ENCODE measurements around the gene UNC13B. TPM values are rescaled to one million over a fixed set of nuclear protein-coding genes. Genes with fewer than 3 reads are reported as not detected.
"Not testable (repeated sequence)": the region's sequence is repeated elsewhere in the genome, so short reads cannot be mapped to it uniquely, and the experiment has no call there.

Gene UNC13B
- total RNA-seq, 1 experiment from 2014 or later = 49.3 TPM

GRCh38 chr9:35152926-35153325, 8.9 kb upstream of the UNC13B start:
- peaks cover 23% of the 10 kb centered on the region for H3K9me3 Mint-ChIP-seq
- ATAC-seq (no peak), DNase-seq (ENCODE audit: low spot score) (no peak)
- ChIA-PET POLR2A (no interaction called here), CTCF (interaction anchor here (0.7 to 0.9 kb wide), 2 partner anchors 9 to 17 kb away, joined by 3 read pairs; partner anchors contain the start of gene UNC13B)
- no peak overlapping the region for H3K27ac Mint-ChIP-seq
- TF ChIP-seq ETV6 (CRISPR knock-in tag; IDR thresholded peaks at IDR 0.05) = no peak
- no peak for TF ChIP-seq MAX (CRISPR knock-in tag; IDR thresholded peaks at IDR 0.05)
- no peak for TF ChIP-seq GTF2I (CRISPR knock-in tag; conservative IDR thresholded peaks at IDR 0.05)
- no peak for TF ChIP-seq ZNF396 (CRISPR knock-in tag; IDR thresholded peaks at IDR 0.05; ENCODE audit: borderline replicate concordance)
- no peak for TF ChIP-seq ZNF263 (CRISPR knock-in tag; IDR thresholded peaks at IDR 0.05; ENCODE audit: low read depth)
- no peaks in the 10 kb centered on the region for H3K4me1 Mint-ChIP-seq
- H3K36me3 Mint-ChIP-seq = peaks cover 24% of the 10 kb centered on the region
- no peak overlapping the region for H3K4me3 Mint-ChIP-seq
- H3K27me3 Mint-ChIP-seq (ENCODE audit: low read depth) = peaks cover 5% of the 10 kb centered on the region

GRCh38 chr9:35156781-35157180, 5.0 kb upstream of the UNC13B start:
- H3K27me3 Mint-ChIP-seq (ENCODE audit: low read depth) = no peaks in the 10 kb centered on the region
- ChIA-PET CTCF (interaction anchor here (1.1 to 1.7 kb wide), 3 partner anchors 11 to 102 kb away, joined by 3 to 9 read pairs (median 5); no protein-coding TSS in a partner anchor), POLR2A (no interaction called here)
- H3K27ac Mint-ChIP-seq = peak overlapping the region; percentile 80; the same call in 1 of the 2 replicates
- no peak for TF ChIP-seq NFE2L1 (CRISPR knock-in tag; IDR thresholded peaks at IDR 0.05)
- no peak for TF ChIP-seq ZNF232 (CRISPR knock-in tag; IDR thresholded peaks at IDR 0.05)
- TF ChIP-seq USF1 (CRISPR knock-in tag; IDR thresholded peaks at IDR 0.05) = no peak
- TF ChIP-seq OVOL2 (CRISPR knock-in tag; IDR thresholded peaks at IDR 0.05; ENCODE audit: borderline replicate concordance) = no peak
- no peak for TF ChIP-seq ZNF317 (CRISPR knock-in tag; IDR thresholded peaks at IDR 0.05; ENCODE audit: borderline replicate concordance, low read depth)
- no peak for TF ChIP-seq EMX1 (CRISPR knock-in tag; IDR thresholded peaks at IDR 0.05)
- TF ChIP-seq JUN (CRISPR knock-in tag; IDR thresholded peaks at IDR 0.05) = no peak
- no peaks in the 10 kb centered on the region for H3K9me3 Mint-ChIP-seq
- ATAC-seq (no peak), DNase-seq (ENCODE audit: low spot score) (no peak)
- 0 out of 2 replicates have a peak, but pooled peaks cover 2% of the 10 kb centered on the region for H3K36me3 Mint-ChIP-seq
- no peak overlapping the region for H3K4me3 Mint-ChIP-seq
- peaks cover 18% of the 10 kb centered on the region for H3K4me1 Mint-ChIP-seq

- peaks cover 22% of the 10 kb centered on the region for H3K4me1 Mint-ChIP-seq
- not testable (repeated sequence) for H3K27me3 Mint-ChIP-seq (ENCODE audit: low read depth); ATAC-seq; H3K36me3 Mint-ChIP-seq; H3K9me3 Mint-ChIP-seq; DNase-seq (ENCODE audit: low spot score)
- H3K27ac Mint-ChIP-seq = peak overlapping the region; percentile 80; the same call in 1 of the 2 replicates
- ChIA-PET POLR2A (interaction anchor here (0.6 kb wide), 1 partner anchor 16 kb away, joined by 3 read pairs; no protein-coding TSS in a partner anchor), CTCF (interaction anchor here (1.2 to 1.7 kb wide), 4 partner anchors 10 to 124 kb away, joined by 3 to 9 read pairs (median 5); no protein-coding TSS in a partner anchor)
- peak overlapping the region; percentile 41 for H3K4me3 Mint-ChIP-seq
Observed at GRCh38 chr9:35157836-35158235, 4.0 kb upstream of the UNC13B start.

- H3K27ac Mint-ChIP-seq = peak overlapping the region; percentile 93
- ChIA-PET POLR2A (no interaction called here), CTCF (interaction anchor here (1.2 to 1.7 kb wide), 3 partner anchors 9 to 123 kb away, joined by 3 to 9 read pairs (median 5); no protein-coding TSS in a partner anchor)
- ATAC-seq = no peak
- no peak overlapping the region for H3K4me3 Mint-ChIP-seq
- no peaks in the 10 kb centered on the region for H3K27me3 Mint-ChIP-seq (ENCODE audit: low read depth)
- DNase-seq (ENCODE audit: low spot score) = no peak
- H3K36me3 Mint-ChIP-seq = 0 out of 2 replicates have a peak, but pooled peaks cover 2% of the 10 kb centered on the region
- H3K4me1 Mint-ChIP-seq = peaks cover 31% of the 10 kb centered on the region
- H3K9me3 Mint-ChIP-seq = no peaks in the 10 kb centered on the region
- TF ChIP-seq IRF1 (CRISPR knock-in tag; IDR thresholded peaks at IDR 0.05) = no peak
- TF ChIP-seq ZNF532 (CRISPR knock-in tag; IDR thresholded peaks at IDR 0.05; ENCODE audit: borderline replicate concordance) = no peak
- no peak for TF ChIP-seq CREM (CRISPR knock-in tag; IDR thresholded peaks at IDR 0.05)
- no peak for TF ChIP-seq TEAD4 (CRISPR knock-in tag; IDR thresholded peaks at IDR 0.05)
- no peak for TF ChIP-seq CBFB (CRISPR knock-in tag; IDR thresholded peaks at IDR 0.05; ENCODE audit: low read depth)
- TF ChIP-seq USF1 (CRISPR knock-in tag; IDR thresholded peaks at IDR 0.05) = no peak
- TF ChIP-seq ATF3 (CRISPR knock-in tag; conservative IDR thresholded peaks at IDR 0.05) = no peak
- TF ChIP-seq ZNF232 (CRISPR knock-in tag; IDR thresholded peaks at IDR 0.05) = no peak
- TF ChIP-seq JAZF1 (CRISPR knock-in tag; IDR thresholded peaks at IDR 0.05) = no peak
- TF ChIP-seq CREB1 (CRISPR knock-in tag; IDR thresholded peaks at IDR 0.05) = no peak
- no peak for TF ChIP-seq ATF1 (CRISPR knock-in tag; IDR thresholded peaks at IDR 0.05)
- TF ChIP-seq SOX15 (CRISPR knock-in tag; IDR thresholded peaks at IDR 0.05) = no peak
- TF ChIP-seq ZNF263 (CRISPR knock-in tag; IDR thresholded peaks at IDR 0.05; ENCODE audit: low read depth) = no peak
Observed at GRCh38 chr9:35158501-35159280, 3.1 kb upstream of the UNC13B start.
